ENCODE results near the gene TGIF2LY.
"Not testable (repeated sequence)": the region's sequence is repeated elsewhere in the genome, so short reads cannot be mapped to it uniquely, and the experiment has no call there.

The TGIF2LY gene

GRCh38 chrY:3578767-3579166 is at the start of gene TGIF2LY:
TGIF2LY (plus strand) TSS chrY:3579067; CDS start chrY:3579245, 178 bp downstream.
- DNase-seq: not testable (repeated sequence)
